Measurements from ENCODE around the gene HES3.

Gene HES3

DNA sequence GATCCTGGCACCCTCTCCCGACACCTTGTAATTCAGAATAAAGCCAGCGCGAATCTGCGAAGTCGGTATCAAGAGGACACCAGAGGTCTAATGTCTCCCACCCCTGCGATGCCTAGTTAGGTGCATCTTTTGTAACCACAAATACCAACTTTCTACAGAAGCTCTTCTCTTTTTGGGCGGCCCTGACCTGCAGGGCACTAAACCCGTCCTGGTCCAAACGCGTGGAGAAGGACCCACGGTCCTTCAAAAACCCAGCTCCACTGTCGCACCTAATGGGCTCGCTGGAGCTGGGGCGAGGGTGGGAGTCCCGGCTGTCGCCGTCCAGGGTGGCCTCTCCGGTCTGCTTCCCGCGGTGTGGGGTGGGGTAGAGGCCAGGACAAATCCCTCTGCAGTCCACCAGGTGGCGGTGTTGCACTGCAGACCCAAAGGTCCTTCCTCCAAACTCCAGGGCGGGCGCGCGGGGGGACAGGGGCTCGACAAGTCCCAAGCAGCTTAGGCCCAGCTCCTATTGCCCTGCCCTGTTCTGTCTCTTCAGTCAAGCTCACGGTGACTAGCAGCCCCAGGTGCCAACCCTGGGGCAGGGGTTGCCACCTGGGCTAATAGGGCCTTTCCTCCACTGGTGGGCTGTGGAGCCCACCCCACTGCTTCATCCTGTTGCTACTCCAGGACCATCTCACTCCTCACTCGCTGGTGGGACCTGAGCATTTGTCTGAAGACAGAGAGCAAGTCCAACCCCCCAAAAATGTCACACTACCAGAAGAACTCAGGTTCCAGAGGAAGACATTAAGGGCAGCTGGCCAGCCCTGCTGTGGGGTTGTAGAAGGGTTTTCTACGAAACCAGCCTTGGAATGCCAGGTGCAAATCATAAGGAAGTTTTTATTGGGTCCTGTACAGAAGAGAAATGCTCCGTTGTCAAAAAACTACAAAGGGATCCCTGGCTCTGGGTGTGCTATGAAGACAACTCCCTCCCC, 2.8 kb downstream of the HES3 start:
- Histone ChIP-seq H3K4me3 (peak overlapping the region; percentile 68; the same call in 1 of the 2 replicates), H3K36me3 (ENCODE audit: insufficient read depth, low read length) (no peaks in the 10 kb centered on the region), H3K9ac (ENCODE audit: insufficient read length) (no peak overlapping the region), H3K9me3 (ENCODE audit: low read depth, low read length) (no peaks in the 10 kb centered on the region), H3K27ac (no peak overlapping the region)
- TF ChIP-seq POLR2AphosphoS5 (IDR thresholded peaks at IDR 0.05; ENCODE audit: borderline replicate concordance, low read depth, low read length) (no peak), FOXP2 (optimal IDR thresholded peaks at IDR 0.05; ENCODE audit: control extremely low read depth, extremely low read length, insufficient read depth) (no peak), EZH2 (IDR thresholded peaks at IDR 0.05) (no peak)
- no peak for DNase-seq (ENCODE audit: low read depth, low spot score)

DNA sequence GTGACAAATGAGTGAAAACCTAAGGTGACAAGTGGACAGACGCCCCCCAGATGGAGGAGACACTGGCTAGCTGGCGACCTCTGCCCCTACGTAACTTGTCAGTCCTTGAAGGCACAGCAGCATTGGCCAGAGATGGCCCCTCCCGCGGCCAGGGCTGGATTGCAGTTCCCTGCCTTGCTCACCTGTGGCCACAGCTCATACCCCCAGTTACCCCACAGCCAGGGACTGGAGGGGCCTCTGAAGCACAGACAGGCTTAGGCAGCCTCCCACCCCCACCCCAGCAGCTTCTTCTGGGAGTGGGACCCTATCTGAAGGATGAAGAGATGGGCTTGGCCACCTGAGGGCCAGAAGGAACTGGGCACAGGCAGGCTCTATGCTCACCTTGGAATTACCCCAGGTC, 3.7 kb downstream of the HES3 start:
- TF ChIP-seq POLR2AphosphoS5 (IDR thresholded peaks at IDR 0.05; ENCODE audit: borderline replicate concordance, low read depth, low read length): no peak
- TF ChIP-seq FOXP2 (optimal IDR thresholded peaks at IDR 0.05; ENCODE audit: control extremely low read depth, extremely low read length, insufficient read depth): no peak
- no peak overlapping the region for H3K27ac ChIP-seq
- DNase-seq (ENCODE audit: low read depth, low spot score): no peak
- no peaks in the 10 kb centered on the region for H3K36me3 ChIP-seq (ENCODE audit: insufficient read depth, low read length)
- H3K4me3 ChIP-seq: no peak overlapping the region
- no peaks in the 10 kb centered on the region for H3K9me3 ChIP-seq (ENCODE audit: low read depth, low read length)
- H3K9ac ChIP-seq (ENCODE audit: insufficient read length): no peak overlapping the region

DNA sequence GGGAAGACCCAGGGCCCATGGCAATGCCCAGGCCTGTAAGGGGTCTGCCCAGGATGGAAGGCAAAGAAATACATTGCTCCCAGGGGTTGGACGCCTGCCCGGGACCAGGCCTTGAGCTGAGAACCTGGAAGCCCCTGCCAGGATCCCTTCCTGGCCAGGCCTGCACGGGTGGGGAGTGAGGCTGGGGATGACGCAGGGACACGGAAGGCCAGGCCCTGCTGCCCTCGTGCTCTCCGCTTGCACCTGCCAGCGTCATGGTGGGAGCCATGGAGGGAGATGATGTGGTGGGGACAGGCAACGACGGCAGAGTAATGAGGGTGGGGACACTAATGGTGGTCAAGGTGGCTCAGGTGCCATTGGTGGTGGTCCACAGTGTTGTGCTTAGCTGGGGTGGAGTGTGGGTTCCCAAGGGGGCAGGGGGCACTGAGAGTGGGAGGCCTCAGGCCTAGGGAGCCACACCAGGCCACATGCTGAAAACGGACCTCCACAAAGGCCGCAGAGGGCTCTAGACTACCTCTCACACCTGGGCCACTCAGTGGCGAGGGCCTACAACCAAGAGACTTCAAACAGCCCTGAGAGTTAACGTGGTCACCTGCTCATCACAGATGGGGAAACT, 4.3 kb downstream of the HES3 start:
- no peaks in the 10 kb centered on the region for H3K9me3 ChIP-seq (ENCODE audit: low read depth, low read length)
- H3K36me3 ChIP-seq (ENCODE audit: insufficient read depth, low read length): no peaks in the 10 kb centered on the region
- H3K4me3 ChIP-seq: no peak overlapping the region
- no peak for DNase-seq (ENCODE audit: low read depth, low spot score)
- TF ChIP-seq POLR2AphosphoS5 (IDR thresholded peaks at IDR 0.05; ENCODE audit: borderline replicate concordance, low read depth, low read length): no peak
- TF ChIP-seq FOXP2 (optimal IDR thresholded peaks at IDR 0.05; ENCODE audit: control extremely low read depth, extremely low read length, insufficient read depth): no peak
- TF ChIP-seq EZH2 (IDR thresholded peaks at IDR 0.05): no peak
- no peak overlapping the region for H3K27ac ChIP-seq
- no peak overlapping the region for H3K9ac ChIP-seq (ENCODE audit: insufficient read length)

DNA sequence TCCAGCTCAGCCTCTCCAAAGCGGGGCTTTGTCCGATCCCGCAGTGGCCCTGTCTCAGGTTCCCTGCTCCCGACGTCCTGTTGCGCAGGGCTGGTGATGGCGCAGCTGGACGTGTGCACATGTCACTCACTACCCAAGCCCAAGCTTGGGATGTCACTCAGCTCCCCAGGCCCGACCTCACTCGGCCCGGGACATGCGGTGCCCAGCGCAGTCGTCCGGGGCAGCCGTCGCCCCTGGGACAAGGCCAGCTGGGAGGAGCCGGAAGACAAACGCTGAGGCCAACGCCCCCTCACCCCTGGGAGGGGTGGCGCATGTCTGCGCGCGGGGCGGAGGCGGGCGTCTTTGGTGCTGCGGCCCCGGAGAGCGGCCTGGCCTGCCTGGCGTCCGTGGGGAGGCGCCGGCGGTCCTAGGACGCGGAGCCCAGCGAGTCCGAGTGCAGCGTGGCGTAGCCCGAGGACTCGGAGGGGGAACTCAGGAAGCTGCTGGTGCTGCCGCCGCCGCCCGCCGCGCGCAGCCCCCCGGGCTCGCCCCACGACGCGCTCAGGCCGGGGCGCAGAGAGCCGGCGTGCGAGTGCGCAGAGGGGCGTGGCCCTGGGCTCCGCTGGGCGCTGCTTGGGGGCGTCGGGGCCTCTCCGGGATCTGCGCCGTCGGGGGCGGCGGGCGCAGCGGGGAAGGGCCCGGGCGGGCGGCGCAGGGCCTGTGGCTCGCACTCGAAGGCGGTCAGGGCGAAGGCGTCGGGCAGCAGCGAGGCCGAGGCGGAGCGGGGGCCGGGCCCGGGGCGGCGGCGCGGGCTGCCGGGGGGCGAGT, 5.2 kb downstream of the HES3 start:
- peak overlapping the region; percentile 47 for H3K4me3 ChIP-seq

DNA sequence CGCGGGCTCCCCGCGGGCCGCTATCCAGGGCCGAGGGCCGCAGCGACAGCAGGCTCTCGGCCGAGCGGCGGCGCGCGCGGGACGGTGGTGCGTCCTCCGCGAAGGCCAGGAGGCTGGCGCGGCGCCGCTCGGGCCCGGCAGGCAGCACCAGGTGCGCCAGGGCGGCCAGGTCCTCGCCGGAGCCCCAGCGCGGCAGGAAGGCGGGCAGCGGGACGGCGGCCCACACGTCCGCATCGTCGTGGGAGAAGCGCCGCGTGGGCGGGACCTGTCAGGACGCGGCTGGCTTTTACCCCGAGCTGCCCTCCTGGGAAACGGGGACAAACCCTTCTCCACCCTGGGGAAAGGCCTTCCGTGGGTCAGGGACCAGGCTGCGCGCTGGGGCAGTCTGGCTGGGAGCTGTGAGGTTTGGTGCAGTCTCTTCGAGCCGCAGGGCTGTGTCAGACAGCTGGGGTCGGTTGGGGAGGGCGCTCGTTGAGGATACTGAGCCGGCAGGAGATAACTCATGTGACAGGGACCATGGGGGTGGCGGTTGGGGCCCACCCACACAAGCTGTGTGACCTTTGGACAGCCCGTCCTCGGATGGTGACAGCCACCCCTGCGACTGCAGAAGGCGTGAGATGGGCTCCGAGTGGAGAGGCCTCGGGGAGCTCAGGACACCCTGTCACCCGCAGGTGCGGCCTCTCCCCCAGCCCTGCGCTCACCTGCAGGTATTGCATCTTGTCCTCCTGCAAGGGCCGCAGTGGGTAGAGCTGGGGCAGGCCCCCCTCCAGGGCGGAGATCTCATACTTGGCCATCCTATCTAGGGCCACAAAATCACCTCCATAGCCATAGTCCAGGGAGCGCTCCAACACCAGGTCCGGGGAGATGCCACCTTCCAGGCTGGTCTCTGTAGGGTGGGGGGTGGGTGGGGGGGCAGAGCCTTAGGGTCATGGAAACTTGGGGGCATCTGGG, 6.0 kb downstream of the HES3 start:
- no peak overlapping the region for H3K4me3 ChIP-seq
- no peak overlapping the region for H3K9ac ChIP-seq (ENCODE audit: insufficient read length)
- TF ChIP-seq POLR2AphosphoS5 (IDR thresholded peaks at IDR 0.05; ENCODE audit: borderline replicate concordance, low read depth, low read length): no peak; the same call in 1 of the 2 replicates
- H3K27ac ChIP-seq: no peak overlapping the region
- no peak for DNase-seq (ENCODE audit: low read depth, low spot score)
- no peaks in the 10 kb centered on the region; the same call in 1 of the 2 replicates for H3K36me3 ChIP-seq (ENCODE audit: insufficient read depth, low read length)
- no peaks in the 10 kb centered on the region for H3K9me3 ChIP-seq (ENCODE audit: low read depth, low read length)

More for the DNA sequence above, 5.2 kb downstream of the HES3 start:
- no peak for DNase-seq (ENCODE audit: low read depth, low spot score)
- TF ChIP-seq FOXP2 (optimal IDR thresholded peaks at IDR 0.05; ENCODE audit: control extremely low read depth, extremely low read length, insufficient read depth): no peak
- peak; percentile 28; the same call in 1 of the 2 replicates for TF ChIP-seq POLR2AphosphoS5 (IDR thresholded peaks at IDR 0.05; ENCODE audit: borderline replicate concordance, low read depth, low read length)
- TF ChIP-seq EZH2 (IDR thresholded peaks at IDR 0.05): no peak
- no peak overlapping the region for H3K9ac ChIP-seq (ENCODE audit: insufficient read length)
- no peaks in the 10 kb centered on the region for H3K9me3 ChIP-seq (ENCODE audit: low read depth, low read length)
- no peak overlapping the region for H3K27ac ChIP-seq
- H3K36me3 ChIP-seq (ENCODE audit: insufficient read depth, low read length): no peaks in the 10 kb centered on the region; the same call in 1 of the 2 replicates

DNA sequence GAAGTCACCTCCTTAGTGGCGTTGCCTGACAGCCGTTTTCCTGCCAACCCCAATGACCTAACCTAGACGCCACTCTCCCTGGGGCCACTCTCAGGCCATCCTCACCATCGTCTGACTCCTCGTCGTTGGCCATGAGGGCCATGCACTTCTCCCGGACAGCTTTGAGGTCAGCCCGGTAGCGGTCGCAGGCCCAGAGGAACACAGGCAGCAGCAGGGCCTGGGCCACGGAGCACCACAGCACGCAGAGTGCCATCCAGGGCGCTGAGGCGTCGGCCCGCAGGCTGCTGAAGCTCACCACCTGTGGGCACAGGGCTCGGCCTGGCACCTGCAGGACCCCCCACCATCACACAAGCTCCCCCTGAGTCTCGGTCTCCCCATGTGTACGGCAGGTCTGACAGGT, 7.3 kb downstream of the HES3 start:
- Histone ChIP-seq H3K9ac (ENCODE audit: insufficient read length) (no peak overlapping the region), H3K27ac (no peak overlapping the region), H3K4me3 (no peak overlapping the region), H3K9me3 (ENCODE audit: low read depth, low read length) (no peaks in the 10 kb centered on the region), H3K36me3 (ENCODE audit: insufficient read depth, low read length) (no peaks in the 10 kb centered on the region; the same call in 1 of the 2 replicates)
- no peak for DNase-seq (ENCODE audit: low read depth, low spot score)
- TF ChIP-seq FOXP2 (optimal IDR thresholded peaks at IDR 0.05; ENCODE audit: control extremely low read depth, extremely low read length, insufficient read depth) (no peak), EZH2 (IDR thresholded peaks at IDR 0.05) (no peak), POLR2AphosphoS5 (IDR thresholded peaks at IDR 0.05; ENCODE audit: borderline replicate concordance, low read depth, low read length) (no peak)

DNA sequence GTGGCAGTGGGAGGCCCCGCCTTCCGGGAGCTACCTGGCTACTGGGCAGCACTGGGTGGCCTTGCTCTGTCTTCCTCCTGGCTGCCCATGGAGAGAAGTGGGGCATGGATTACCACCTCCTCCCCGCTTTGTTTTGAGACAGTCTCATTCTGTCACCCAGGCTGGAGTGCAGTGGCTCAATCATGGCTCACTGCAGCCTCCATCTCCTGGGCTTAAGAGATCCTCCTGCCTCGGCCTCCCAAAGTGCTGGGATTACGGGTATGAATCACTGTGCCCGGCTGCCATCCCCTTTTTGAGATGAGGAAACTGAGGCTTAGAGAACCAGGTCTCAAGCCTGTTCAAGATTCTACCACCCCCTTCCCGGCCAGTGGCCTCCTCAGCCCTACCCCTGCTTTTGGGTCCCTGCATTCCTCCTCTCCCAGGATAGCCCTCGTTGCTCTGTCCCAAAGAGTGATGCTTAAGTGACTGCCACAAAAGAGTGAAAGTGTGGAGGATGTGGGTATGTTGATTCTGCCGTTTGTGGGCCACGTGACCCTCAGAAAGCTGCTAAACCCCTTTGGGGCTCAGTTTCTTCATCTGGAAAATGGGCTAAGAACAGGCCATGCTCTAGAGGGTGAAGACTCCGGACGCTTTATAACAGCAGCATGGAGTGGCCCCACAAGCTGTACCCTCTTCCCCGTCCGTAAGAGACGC, 7.8 kb downstream of the HES3 start:
- no peak for DNase-seq (ENCODE audit: low read depth, low spot score)
- Histone ChIP-seq H3K9ac (ENCODE audit: insufficient read length) (no peak overlapping the region), H3K4me3 (no peak overlapping the region), H3K27ac (no peak overlapping the region), H3K9me3 (ENCODE audit: low read depth, low read length) (no peaks in the 10 kb centered on the region), H3K36me3 (ENCODE audit: insufficient read depth, low read length) (no peaks in the 10 kb centered on the region; the same call in 1 of the 2 replicates)
- TF ChIP-seq FOXP2 (optimal IDR thresholded peaks at IDR 0.05; ENCODE audit: control extremely low read depth, extremely low read length, insufficient read depth): no peak
- no peak for TF ChIP-seq EZH2 (IDR thresholded peaks at IDR 0.05)
- no peak for TF ChIP-seq POLR2AphosphoS5 (IDR thresholded peaks at IDR 0.05; ENCODE audit: borderline replicate concordance, low read depth, low read length)
